Measurements from ENCODE around the gene CARD9.

The CARD9 gene

DNA sequence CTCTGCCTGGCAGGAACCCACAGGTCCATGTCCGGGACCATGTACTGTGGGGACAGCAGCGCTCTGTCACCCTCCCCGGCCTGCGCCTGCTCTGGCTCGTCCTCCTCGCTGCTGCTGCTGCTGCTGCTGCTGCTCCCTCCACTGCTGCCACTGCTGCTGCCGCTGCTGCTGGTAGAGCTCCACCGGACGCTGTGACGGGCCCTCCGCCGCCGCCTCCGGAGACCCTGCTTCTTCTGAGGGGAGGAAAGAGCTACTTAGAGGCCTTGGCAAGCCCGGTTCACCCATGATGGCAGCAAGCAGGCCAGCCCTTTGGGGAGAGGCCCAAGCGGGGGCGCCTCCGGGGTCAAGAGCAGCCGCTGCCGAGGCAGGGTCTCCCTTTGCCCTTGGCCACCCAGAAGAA, 10.0 kb upstream of the CARD9 start:
- FAIRE-seq: no peak
- DNase-seq (ENCODE audit: extremely low spot score, insufficient read length, low read depth): no peak

DNA sequence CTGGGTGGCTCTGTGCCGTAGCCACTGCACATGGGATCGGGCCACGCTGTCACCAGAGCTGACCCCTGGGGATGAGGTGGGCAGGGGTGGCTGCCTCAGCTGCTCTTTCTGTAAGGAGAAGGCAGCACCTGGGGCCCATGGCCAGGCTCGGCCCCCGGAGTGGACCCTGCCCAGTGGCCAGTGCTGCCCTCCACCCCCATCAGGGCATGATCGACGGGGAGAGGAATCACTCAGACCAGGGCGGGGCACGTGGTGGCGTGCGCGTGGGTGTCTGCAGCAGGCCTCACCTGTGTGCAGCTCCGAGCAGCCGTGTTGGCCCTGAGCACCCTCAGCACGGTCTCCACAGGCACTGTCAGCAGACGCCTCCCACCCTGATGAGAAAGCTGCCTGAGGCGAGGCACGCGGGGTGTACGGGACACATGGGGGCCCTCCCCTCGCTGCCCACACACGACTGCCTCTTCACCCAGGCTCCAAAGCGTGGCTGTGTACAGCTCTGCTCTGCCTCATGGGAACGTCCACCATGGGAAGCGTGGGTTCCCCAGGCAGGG, 8.6 kb upstream of the CARD9 start:
- FAIRE-seq (no peak), DNase-seq (ENCODE audit: extremely low spot score, insufficient read length, low read depth) (no peak)

- FAIRE-seq (no peak), DNase-seq (ENCODE audit: extremely low spot score, insufficient read length, low read depth) (no peak)
Observed at GRCh38 chr9:136381311-136381710, 7.8 kb upstream of the CARD9 start.

DNA sequence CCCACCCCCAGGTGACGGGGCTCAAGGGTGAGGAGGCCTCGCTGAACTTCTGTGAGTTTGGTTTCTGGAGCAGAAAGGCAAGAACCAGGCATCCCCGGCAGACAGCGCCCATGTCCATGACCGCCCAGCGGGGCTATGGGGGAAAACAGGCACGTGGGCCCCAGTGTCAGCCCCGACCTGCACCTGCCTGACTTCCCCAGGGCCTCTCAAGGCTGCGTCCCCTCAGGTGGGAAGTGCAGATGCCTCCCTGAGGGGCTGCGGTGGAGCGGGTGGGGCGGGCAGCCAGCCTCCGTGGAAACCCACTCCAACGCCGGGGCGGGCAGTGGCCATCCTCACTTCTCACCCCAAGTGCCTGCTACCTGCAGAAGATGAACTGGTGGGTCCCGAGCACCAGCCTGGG, 6.9 kb upstream of the CARD9 start:
- FAIRE-seq (no peak), DNase-seq (ENCODE audit: extremely low spot score, insufficient read length, low read depth) (no peak)

GRCh38 chr9:136379891-136380290, 6.4 kb upstream of the CARD9 start:
- no peak for FAIRE-seq

GRCh38 chr9:136379401-136379800, 5.9 kb upstream of the CARD9 start:
- no peak for DNase-seq (ENCODE audit: extremely low spot score, insufficient read length, low read depth)
- no peak for FAIRE-seq

More at GRCh38 chr9:136379891-136380290, 6.4 kb upstream of the CARD9 start:
- no peak for DNase-seq (ENCODE audit: extremely low spot score, insufficient read length, low read depth)

GRCh38 chr9:136379003-136379287, 5.5 kb upstream of the CARD9 start:
- DNase-seq (ENCODE audit: extremely low spot score, insufficient read length, low read depth) (no peak), FAIRE-seq (no peak)

DNA sequence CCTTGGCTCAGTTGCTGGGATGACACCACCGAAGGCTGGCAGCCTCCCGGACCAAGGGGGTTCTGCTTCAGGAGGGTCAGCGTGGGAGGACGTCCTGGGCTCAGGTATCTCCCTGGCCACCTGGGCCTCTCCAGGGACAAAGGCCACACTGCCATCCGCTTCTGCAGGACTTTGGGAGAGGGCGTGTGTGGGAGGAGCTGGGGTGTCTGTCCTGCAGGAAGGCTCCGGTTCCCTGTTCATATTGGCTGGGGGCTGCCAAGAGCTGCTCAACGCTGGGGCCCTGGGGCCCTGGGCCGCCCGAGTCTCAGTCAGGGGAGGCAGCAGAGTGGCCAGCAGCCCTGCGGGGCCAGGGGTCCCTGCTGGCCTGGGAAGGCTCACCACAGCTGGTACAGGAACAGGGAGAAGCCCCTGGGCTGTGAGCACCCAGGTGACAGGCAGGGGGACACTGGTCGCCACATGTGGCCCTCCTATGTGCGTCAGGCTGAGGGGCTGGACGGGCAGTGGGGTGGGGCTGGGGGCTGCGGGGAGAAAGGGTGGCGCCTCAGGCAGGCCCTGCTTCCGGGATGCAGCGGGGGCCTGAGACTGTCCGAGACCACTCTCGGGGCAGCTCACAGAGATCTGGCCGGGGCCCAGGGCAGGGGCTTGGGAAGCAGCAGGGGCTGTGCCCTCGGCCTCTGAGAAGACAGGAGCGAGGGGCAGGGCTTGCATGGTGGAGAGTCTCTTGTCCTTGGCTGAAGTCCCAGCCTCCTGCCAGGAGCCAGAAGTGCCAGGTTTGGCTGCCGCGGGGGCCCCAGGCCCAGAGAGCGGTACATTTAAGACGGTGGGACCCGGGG, 4.9 kb upstream of the CARD9 start:
- no peak for DNase-seq (ENCODE audit: extremely low spot score, insufficient read length, low read depth)
- no peak for FAIRE-seq

DNA sequence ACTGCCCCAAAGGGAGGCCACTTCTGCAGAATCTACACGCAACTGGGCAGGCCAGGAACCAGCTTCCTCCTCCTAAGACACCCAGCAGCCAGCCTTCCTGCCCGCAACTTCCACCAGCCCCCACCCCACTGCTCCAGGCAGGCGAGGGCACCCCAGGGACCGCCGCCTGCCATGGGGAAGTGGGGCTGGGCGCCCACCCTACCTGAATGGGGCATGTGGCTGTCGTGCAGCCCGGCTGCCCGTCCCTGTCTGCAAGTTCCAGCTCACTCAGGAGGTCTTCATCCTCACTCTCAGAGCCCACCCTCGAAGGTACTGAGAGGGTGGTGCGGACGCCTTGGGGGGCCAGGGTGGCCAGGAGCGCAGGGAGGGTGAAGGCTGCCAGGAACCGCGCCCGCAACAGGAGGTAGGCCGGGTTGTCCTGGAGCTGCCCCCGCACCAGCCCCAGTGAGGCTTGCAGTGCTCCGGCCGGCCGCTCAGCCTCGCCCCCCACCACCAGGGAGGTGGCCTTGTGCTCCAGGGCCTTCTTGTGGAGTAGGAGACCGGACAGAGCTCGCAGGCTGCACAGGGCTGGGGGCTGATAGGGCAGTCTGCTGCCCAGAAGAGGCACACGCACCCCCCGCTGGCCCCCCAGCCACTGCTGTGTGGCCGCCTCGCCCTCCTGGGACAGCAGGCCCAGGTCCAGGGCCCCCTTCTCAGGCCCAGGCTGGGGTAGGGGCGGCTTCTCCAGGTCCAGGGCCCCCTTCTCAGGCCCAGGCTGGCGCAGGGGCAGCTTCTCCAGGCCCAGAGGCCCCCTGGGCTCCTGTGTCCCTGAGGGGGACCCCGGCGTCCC, 4.1 kb upstream of the CARD9 start:
- DNase-seq (ENCODE audit: extremely low spot score, insufficient read length, low read depth): no peak
- FAIRE-seq: no peak

DNA sequence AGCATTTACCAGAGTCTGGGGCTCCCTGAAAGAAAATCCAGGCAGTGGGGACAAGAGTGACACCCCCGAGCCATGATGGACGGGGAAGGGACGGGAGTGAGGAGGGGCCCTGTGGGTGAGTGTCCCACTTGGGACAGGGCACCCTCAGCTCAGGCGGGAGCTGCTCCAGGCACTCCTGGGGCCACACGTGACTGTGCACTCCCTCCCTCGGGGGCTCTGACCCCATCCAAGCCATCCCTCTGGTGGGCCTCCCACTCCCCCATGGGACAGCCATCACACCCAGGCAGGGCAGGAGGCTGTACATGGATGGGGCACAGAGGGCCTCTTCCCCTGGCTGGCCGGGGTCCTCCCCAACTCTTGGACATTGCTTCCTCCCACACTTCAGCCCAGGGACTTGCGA, 3.0 kb upstream of the CARD9 start:
- FAIRE-seq (no peak), DNase-seq (ENCODE audit: extremely low spot score, insufficient read length, low read depth) (no peak)

- no peak for DNase-seq (ENCODE audit: extremely low spot score, insufficient read length, low read depth)
- no peak for FAIRE-seq
Observed at GRCh38 chr9:136375096-136375495, 1.6 kb upstream of the CARD9 start.

GRCh38 chr9:136374183-136374575, 710 bp upstream of the CARD9 start:
- FAIRE-seq: no peak
- no peak for DNase-seq (ENCODE audit: extremely low spot score, insufficient read length, low read depth)

GRCh38 chr9:136372561-136373299, 739 bp downstream of the CARD9 start:
- DNase-seq (ENCODE audit: extremely low spot score, insufficient read length, low read depth) (no peak), FAIRE-seq (no peak)

DNA sequence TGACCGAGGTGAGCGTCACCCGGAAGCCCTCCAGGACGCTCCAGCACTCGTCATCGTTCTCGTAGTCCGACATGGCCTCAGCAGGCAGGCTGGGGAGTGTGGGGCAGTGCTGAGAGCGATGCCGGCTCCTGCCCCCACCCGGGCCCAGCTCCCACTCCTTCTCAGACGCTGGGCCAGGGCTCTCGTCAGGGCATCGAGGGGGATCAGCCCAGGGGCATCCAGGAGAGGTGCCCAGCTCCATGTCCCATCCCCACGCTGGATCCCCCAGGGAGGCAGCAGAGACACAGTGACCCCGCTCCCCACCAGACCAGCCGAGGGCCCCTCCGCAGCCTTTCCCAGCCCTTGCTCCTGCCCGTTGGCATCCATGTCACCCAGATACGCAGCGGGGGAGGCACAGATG, 1.5 kb downstream of the CARD9 start:
- DNase-seq (ENCODE audit: extremely low spot score, insufficient read length, low read depth): no peak
- FAIRE-seq: no peak

DNA sequence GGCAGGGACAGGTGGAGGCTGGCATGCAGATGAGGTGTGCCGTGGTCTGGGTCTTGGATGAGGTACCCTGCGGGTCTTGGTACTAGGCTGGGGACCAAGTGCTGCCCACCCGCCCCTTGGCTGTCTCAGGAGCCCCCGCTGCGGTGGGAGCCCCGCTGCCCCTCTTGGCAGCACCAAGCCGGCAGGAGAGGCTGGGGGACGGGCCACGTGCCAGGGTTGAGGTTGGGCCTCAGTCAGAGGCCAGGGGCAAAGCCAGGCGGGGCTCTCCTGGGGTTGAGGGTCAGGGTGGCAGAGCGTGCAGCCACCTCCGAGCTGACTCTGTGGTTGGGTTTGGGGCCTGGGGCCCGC, 2.0 kb downstream of the CARD9 start:
- FAIRE-seq: no peak

DNA sequence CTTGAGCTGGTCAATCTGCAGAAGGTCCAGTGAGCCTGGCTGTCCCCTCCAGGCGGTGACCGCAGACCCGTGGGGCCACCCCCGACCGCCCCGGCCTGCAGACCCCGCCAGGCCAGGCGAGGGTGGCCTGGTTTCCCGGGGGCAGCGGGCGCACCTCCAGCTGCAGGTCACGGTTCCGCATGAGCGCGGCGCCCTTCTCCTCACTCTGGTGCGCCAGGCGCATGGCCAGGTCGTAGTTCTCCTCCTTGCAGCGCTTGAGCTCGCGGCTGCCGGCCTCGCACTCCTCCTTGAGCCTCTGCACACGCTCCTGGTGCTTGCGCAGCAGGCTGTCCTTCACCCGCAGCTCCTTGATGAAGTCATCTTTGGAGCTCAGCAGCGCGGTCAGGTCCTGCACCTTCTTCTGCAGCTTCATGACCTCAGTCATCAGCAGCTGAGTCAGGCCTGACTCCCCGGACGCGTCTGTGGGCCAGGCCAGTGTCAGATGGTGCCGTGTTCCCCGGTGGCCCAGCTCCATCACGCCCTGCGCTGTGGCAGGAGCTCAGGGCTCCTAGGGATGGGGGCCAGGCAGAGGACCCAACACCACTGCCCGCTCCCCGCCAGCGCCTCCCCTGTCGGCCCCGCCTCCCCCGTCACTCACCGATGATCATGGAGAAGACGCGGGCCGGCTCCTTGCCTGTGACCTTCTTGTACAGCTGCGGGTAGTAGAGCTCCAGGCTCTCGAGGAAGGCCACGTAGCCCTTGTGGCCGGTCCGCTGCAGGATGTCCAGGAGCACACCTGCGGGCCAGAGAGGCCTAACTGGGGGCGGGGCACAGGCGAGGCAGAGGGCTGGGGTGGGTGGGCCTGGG, 2.6 kb downstream of the CARD9 start:
- no peak for DNase-seq (ENCODE audit: extremely low spot score, insufficient read length, low read depth)
- FAIRE-seq: no peak

More for the DNA sequence above, 2.0 kb downstream of the CARD9 start:
- DNase-seq (ENCODE audit: extremely low spot score, insufficient read length, low read depth): no peak

DNA sequence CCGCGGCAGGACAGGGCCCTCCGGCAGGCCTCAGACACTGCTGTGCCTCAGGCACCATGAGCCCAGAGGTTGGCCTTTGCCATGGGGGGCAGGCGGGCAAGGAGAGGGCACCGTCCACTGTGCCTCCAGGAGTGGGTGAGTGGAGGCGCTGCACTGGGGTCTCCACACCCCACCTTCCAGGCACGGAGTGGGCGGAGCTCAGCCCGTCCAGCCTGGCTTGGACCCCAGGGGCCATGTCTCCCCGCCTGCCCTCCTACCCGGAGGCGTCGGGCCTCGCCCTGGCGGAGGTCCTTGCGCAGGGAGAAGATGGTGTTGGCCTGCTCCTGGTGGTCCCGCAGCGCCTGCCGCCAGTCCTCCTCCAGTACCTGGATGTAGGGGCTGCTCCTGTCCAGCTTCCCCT, 3.4 kb downstream of the CARD9 start:
- no peak for FAIRE-seq
- DNase-seq (ENCODE audit: extremely low spot score, insufficient read length, low read depth): no peak

- DNase-seq (ENCODE audit: extremely low spot score, insufficient read length, low read depth): no peak
- FAIRE-seq: no peak
Observed at GRCh38 chr9:136368190-136368589, 5.3 kb downstream of the CARD9 start.

GRCh38 chr9:136367296-136368145, 5.9 kb downstream of the CARD9 start:
- no peak for FAIRE-seq
- no peak for DNase-seq (ENCODE audit: extremely low spot score, insufficient read length, low read depth)

Measured in GM18507 (cell line).